WI38 (cell line): ENCODE data around the gene CLIC5.

Experiments used
- H3K4me3 ChIP-seq: 2 replicates; pipeline ENCODE4 v1.5.1; 2011; ENCODE audit warnings: low read depth, mild to moderate bottlenecking, control low read depth, low read length
- CTCF ChIP-seq: IDR thresholded peaks from 2 replicates; pipeline ENCODE4 v1.5.1; 2012; ENCODE audit warnings: low read depth, mild to moderate bottlenecking, control low read depth, low read length

CLIC5 gene

GRCh38 chr6:46056906-46057529, 41.4 kb upstream of the CLIC5 start:
- TF ChIP-seq CTCF, result no peak
- no peak overlapping the region for H3K4me3 ChIP-seq

- H3K4me3 ChIP-seq, result no peak overlapping the region
- no peak for TF ChIP-seq CTCF
Measured at GRCh38 chr6:46054516-46054915, 38.9 kb upstream of the CLIC5 start.

GRCh38 chr6:46053039-46053933, 37.6 kb upstream of the CLIC5 start:
- TF ChIP-seq CTCF, result no peak

GRCh38 chr6:46052479-46052878, 36.8 kb upstream of the CLIC5 start:
- TF ChIP-seq CTCF, result no peak
- no peak overlapping the region for H3K4me3 ChIP-seq

More at GRCh38 chr6:46053039-46053933, 37.6 kb upstream of the CLIC5 start:
- no peak overlapping the region for H3K4me3 ChIP-seq

- no peak overlapping the region for H3K4me3 ChIP-seq
- no peak for TF ChIP-seq CTCF
Measured at GRCh38 chr6:46051962-46052361, 36.3 kb upstream of the CLIC5 start.

- no peak for TF ChIP-seq CTCF
Measured at GRCh38 chr6:46050845-46051405, 35.3 kb upstream of the CLIC5 start.

More at GRCh38 chr6:46050845-46051405, 35.3 kb upstream of the CLIC5 start:
- no peak overlapping the region for H3K4me3 ChIP-seq
